NCI-H2107 treated with DMSO at 0.1 percent for 48 hours (cell line): Measurements from ENCODE around the gene TP53TG5.
"Not testable (repeated sequence)": the region's sequence is repeated elsewhere in the genome, so short reads cannot be mapped to it uniquely, and the experiment has no call there.

ENCODE experiments used
- DNase-seq: peaks from one replicate; lab custom pipeline; 2025; ENCODE audit not compliant: unreplicated experiment; lab: John Stamatoyannopoulos, UW

Gene TP53TG5

DNA sequence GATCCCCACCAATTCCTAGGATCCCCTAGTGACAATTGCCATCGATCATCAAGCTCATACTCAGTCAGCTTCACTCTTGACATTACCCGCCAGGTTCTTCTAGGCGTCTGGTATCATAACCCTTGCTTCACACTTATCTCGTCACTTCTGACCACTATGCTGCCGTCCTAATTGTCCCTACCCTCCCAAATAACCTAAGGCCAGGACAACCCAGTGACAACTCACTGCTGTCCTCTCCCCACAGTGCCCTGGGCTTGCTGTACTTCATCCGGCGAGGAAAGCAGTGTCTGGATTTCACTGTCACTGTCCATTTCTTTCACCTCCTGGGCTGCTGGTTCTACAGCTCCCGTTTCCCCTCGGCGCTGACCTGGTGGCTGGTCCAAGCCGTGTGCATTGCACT, 11.5 kb downstream of the TP53TG5 start:
- DNase-seq = no peak

GRCh38 chr20:45366192-45366591, 11.9 kb downstream of the TP53TG5 start:
- no peak for DNase-seq

DNA sequence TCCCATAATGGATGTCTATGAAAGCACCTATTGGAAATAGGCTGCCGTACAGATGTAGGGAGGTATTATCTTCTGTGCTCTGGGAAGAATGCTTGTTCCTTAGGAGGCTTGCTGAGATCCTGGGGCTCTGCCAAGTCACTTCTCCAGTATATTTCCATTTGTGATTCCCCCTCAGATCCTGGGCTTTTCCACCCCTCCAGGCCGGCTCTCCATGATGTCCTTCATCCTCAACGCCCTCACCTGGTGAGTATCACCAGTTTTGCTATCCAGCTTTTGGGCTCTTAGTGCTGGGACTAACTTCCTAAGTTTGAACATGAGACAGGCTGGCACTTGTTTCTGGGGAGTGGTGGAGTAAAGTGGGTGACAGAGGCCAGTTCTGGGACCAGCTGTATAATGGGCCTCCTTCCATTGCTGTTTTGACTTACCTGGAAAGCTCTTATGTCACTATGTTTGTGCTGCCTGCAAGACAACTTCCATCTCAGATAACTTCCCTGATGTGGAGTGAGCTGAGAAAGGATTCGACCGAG, 12.6 kb downstream of the TP53TG5 start:
- DNase-seq = no peak

DNA sequence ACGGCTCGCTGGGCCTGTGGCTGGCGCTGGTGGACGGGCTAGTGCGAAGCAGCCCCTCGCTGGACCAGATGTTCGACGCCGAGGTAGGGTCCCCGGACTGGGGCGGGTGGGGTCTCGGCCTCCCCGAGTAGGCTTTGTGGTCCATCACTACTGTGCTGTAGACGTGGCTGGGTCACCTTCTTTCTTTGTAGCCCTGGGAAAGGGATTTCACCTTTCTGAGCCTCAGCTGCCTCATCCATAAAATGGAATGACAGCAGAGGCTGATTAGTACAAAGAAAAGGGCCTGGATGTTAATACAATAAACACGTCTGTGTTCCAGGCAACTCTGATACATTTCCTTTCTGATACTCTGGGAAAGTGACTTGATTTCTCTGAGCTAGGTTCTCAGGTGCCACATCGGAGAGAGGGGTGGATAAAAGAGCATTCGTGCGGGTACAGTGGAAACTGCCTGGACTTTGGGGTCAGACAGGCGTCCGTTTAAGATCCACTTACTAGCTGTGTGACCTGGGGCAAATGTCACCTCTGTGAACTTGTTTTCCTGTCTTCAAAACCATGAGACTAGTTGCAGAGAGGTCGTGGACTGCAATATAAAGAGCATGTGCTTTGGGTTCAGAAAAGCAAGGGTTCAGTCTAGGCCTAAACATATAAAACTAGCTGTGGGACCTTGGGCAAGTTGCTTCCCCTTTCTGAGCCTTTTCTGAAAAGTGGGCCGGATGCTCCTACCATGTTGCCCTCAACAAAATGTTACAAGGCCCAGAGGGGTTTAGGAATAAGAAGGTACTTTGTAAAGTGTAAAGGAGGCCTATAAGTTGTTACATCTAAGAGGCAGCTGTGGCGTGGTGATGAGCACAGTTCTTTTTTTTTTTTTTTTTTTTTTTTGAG, 14.3 kb downstream of the TP53TG5 start:
- DNase-seq = no peak

GRCh38 chr20:45362804-45363610, 15.1 kb downstream of the TP53TG5 start, which contains the start of gene SYS1:
Gene SYS1 (plus strand): TSS chr20:45363156. CDS start chr20:45363532, 376 bp downstream.
- peak; percentile 98 for DNase-seq

GRCh38 chr20:45361793-45362192, 16.3 kb downstream of the TP53TG5 start:
- no peak for DNase-seq

DNA sequence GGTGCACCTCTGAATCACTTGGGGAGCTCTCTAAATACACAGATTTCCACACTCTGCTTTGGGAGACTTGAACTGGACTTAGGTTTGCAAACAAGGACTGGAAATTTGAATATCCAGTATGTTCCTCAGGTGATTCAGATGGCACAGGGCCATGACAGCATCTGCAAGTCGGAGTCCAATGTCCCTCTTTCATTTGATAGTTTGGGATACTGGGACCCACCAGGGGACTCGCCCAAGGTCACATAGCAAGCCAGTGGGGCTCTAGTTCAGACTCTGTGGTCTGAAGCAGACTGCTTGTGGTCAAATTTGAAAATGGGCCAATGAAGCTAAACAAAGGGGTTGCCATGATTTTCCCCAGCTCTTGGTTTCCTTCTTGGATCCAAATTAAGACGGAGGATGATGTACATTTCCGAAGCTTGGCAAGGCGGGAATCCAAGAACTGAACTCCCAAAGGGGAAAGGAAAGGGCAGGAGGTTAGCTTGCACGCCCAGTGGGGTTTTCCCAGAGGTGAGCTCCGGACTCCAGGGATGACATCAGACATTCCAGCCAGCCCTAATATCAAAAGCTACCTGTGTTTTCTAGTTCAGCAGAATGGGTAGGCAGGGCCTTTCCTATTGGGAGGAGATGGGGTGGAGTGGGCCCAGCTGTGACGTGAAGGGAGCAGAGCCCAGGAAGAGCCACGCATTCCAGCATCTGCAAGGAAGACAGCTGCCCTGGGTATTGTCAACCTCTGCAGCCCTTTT, 18.5 kb downstream of the TP53TG5 start:
- DNase-seq = no peak

- no peak for DNase-seq
Observed at GRCh38 chr20:45359069-45359405, 19.1 kb downstream of the TP53TG5 start.

- DNase-seq = no peak
Observed at GRCh38 chr20:45358282-45359068, 19.6 kb downstream of the TP53TG5 start.

DNA sequence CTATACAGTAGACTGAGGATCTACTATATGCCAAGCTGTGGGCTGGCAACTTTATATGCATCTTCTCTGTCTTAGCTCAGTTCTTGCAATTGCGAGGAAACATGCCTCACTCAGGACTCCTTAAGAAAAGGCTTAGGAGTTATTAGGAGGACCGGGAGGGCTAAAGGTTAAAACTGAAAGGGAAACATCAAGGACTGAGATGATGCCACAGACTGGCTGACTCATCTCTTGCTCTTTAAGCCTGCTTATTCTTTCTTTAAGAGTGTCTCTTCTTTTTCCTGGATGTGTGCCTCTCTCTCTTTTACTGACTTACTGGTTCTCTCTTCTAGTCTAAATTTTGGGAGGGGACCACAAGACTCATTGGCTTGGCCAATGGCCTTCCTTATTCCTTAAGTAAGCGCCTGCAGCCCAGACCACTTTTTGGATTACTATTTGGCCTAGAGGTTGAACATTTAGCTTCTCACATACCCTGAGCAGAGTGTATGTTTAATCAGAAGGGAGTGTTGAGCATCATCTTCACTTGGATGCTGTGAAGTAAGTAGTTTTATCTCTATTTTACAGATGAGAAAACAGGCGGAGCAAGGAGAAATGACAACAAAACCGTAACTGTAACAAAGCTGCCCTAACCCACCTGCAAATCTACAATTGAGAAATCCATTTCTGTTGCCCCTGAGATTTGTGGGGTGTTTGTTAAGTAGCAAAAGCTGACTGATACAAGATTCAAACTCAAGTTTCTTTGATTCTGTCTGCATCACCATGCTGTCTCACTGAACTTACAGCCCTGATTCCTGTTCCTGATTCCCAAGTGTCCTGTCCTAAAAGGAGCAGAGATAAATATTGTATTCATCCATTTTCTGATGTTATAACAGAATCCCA, 22.7 kb downstream of the TP53TG5 start:
- no peak for DNase-seq

DNA sequence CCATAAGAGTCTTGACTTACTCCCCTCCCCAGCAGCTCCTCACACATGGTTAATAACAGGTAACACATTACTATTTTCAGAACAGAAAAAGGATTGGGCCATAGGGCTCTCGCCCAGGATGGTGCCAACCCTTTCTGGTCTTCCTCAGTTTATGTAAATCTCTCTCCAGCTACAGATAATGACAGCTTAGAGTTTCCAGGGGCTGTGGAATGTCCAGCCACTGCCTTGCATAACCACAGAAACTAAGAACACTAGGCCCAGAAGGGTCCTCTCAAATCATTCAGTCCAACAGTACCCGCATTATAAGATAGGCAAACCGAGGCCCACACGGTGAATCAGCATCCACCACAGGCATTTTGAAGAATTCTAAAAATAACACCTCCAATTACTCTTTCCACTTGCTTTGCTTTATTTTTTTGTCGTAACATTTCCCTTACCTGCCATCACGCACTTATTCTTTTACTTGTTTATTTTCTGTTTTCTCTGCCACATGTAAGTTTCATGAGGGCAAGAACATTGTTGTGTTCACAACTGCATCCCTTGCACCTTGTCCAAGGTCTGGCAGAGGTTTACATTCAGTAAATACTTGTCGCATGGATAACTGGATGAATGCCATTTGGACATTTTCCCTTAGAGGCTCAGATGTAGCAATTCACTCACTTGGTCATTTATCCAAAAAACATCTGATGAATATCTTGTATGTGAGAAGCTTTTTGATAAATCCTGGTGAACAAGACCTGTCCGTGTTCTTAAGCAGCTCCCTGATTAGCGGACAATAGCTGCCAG, 23.5 kb downstream of the TP53TG5 start:
- DNase-seq = no peak

GRCh38 chr20:45353746-45354145, 24.4 kb downstream of the TP53TG5 start:
- no peak for DNase-seq

GRCh38 chr20:45352729-45353128, 25.4 kb downstream of the TP53TG5 start:
- no peak for DNase-seq

DNA sequence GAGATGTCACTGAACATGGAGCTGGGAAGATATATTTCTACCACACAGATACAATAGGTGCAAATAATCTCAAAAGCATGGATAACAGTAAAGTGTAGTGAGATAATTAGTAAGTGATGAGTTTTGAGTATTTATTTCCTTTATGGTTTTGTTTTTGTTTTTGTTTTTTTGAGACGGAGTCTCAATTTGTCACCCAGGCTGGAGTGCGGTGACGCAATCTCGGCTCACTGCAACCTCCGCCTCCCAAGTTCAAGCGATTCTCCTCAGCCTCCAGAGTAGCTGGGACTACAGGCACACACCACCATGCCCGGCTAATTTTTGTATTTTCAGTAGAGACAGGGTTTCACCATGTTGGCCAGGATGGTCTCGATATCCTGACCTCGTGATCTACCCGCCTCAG, 27.3 kb downstream of the TP53TG5 start:
- DNase-seq = not testable (repeated sequence)

GRCh38 chr20:45350217-45350616, 27.9 kb downstream of the TP53TG5 start:
- no peak for DNase-seq

DNA sequence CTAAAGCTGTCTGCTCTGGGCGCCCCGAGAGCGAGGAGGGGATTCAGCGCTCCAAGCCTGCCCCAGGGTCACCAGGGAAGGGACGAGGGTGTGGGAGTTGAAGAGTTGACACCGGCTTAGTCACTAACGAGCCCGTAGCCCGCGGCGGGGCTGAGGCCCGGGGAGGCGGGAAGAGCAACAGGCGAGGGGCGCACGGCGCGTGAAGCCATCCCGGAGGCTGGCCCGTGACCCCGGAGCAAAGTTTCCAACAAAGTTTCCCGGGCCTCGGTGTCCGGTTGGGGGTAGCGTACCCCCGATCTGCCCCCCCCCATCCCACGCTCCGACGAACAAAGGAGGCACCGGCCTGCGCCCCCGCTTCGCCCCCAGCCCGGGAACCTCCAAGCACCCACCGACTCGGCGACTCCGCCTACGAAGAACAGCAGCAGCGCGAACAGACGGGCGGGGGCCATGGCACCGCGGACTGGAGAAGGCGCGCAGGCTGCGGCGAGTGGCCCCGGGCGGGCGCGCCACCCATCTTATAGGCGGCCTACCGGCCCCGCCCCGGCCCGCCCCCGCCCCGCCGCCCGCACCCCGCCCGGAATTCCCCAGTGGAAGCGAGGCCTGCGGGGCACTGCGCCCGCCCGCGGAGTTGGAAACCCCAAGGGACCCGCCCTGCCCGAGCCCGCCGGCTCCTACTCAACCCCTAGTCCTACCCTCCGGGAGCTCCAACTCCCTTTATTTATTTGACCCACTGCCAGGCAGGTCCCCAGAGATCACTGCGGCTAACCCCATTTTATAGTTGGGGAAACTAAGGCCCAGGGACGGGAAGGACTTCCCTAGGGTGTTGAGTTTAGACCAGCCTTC, 30.0 kb downstream of the TP53TG5 start, which contains the start of gene SDC4:
SDC4 (minus strand) TSS at position 489 of the 843 bp plus-strand sequence; CDS start at position 449, 40 bp downstream.
- DNase-seq = no peak

DNA sequence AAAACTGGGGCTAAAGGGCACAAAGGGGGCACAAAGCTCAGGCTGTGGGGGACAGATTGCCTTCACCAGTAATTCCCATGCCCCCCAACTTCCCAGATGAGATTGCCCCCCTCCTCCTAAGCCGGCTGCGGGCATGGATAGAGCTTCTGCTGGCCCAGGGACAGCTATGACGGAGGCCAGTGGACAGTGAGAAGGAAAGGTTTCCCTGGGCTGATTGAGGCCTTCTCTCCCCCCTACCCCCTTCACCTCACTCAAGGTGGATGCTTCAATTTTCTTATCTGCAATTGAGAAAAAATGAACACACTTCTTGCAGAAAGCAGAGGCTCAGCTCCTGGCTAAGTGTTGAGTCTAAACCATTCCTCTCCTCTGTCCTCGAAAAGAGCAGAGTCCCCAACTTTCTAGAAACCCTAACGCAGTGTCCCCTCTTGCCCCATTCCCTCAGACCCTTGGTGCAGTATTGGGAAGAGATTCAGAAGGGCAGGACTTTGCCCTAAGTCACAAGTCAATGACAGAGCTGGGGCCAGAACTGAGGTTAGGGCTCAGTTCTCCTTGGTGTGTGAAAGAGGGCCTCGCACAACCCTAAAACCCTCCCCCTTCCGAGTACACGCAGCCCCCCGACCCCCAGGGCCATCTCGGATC, 30.7 kb downstream of the TP53TG5 start:
- no peak for DNase-seq
